SK-N-SH treated with all-trans-retinoic acid at 6 μM for 48 hours (cell line): Measurements from ENCODE around the gene RCAN1.

Experiments
- ARNTL ChIP-seq: fragments of 450-650 bp; formaldehyde crosslinking; IDR thresholded peaks from 2 replicates; pipeline ENCODE4 v1.5.0; 2020; ENCODE audit warnings: low read depth, mild to moderate bottlenecking, moderate library complexity, borderline replicate concordance
- BACH2 ChIP-seq: fragments of 250-450 bp; sonication (Bioruptor Pico); IDR thresholded peaks from 2 replicates; pipeline ENCODE4 v1.9.0; 2021; ENCODE audit warnings: mild to moderate bottlenecking, borderline replicate concordance
- ESRRG ChIP-seq: fragments of 250-450 bp; sonication (Bioruptor Pico); IDR thresholded peaks from 2 replicates; pipeline ENCODE4 v1.6.1; 2021; ENCODE audit warnings: mild to moderate bottlenecking
- ISL1 ChIP-seq: fragments of 250-450 bp; sonication (Bioruptor Pico); IDR thresholded peaks from 2 replicates; pipeline ENCODE4 v2.1.2; 2022; ENCODE audit warnings: mild to moderate bottlenecking, moderate library complexity
- OSR1 ChIP-seq: fragments of 250-450 bp; sonication (Bioruptor Pico); IDR thresholded peaks from 2 replicates; pipeline ENCODE4 v1.8.0; 2022; ENCODE audit warnings: moderate library complexity, mild to moderate bottlenecking, inconsistent platforms
- ZC3H10 ChIP-seq: fragments of 250-450 bp; sonication (Bioruptor Pico); IDR thresholded peaks from 2 replicates; pipeline ENCODE4 v1.5.1; 2021; ENCODE audit warnings: mild to moderate bottlenecking, moderate library complexity
- ZNF565 ChIP-seq: fragments of 450-650 bp; formaldehyde crosslinking; conservative IDR thresholded peaks from 2 replicates; pipeline ENCODE4 v1.5.0; 2020; ENCODE audit warnings: low read depth, mild to moderate bottlenecking, moderate library complexity
- ZNF8 ChIP-seq: fragments of 450-650 bp; formaldehyde crosslinking; IDR thresholded peaks from 2 replicates; pipeline ENCODE4 v1.5.0; 2020; ENCODE audit warnings: mild to moderate bottlenecking, moderate library complexity
- TF ChIP-seq, protein P1 (sequence below): fragments of 250-450 bp; sonication (Bioruptor Pico); IDR thresholded peaks from 2 replicates; pipeline ENCODE4 v1.5.0; 2020; ENCODE audit warnings: mild to moderate bottlenecking, moderate library complexity

DNA sequence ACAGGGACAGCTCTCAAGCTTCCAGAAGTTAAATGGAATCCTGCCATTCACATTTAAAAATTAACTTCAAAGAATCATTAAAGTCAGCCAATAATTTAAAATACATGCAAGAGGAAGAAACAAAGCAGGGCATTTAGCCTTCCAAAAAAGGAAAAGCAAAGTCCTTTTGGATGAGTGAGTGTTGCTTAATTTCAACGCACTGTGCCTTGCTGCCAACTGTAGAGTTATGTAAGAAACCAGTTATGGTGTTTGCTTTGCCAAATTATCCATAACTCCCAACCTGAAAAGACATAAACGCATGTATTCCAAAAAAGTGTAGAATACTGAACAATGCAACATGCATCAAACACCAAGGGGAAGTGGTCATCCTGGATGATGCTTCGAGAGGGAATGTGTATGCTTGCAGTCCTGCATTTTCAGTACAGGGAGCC, 86.8 kb downstream of the RCAN1 start:
- TF ChIP-seq OSR1 (CRISPR knock-in tag) = no peak
- TF ChIP-seq BACH2 (CRISPR knock-in tag) = no peak
- TF ChIP-seq ZNF565 = no peak
- TF ChIP-seq ZC3H10 (CRISPR knock-in tag) = no peak
- no peak for TF ChIP-seq ZNF8 (CRISPR knock-in tag)
- no peak for TF ChIP-seq ARNTL
- no peak for TF ChIP-seq ISL1 (CRISPR knock-in tag)
- TF ChIP-seq, protein P1, sequence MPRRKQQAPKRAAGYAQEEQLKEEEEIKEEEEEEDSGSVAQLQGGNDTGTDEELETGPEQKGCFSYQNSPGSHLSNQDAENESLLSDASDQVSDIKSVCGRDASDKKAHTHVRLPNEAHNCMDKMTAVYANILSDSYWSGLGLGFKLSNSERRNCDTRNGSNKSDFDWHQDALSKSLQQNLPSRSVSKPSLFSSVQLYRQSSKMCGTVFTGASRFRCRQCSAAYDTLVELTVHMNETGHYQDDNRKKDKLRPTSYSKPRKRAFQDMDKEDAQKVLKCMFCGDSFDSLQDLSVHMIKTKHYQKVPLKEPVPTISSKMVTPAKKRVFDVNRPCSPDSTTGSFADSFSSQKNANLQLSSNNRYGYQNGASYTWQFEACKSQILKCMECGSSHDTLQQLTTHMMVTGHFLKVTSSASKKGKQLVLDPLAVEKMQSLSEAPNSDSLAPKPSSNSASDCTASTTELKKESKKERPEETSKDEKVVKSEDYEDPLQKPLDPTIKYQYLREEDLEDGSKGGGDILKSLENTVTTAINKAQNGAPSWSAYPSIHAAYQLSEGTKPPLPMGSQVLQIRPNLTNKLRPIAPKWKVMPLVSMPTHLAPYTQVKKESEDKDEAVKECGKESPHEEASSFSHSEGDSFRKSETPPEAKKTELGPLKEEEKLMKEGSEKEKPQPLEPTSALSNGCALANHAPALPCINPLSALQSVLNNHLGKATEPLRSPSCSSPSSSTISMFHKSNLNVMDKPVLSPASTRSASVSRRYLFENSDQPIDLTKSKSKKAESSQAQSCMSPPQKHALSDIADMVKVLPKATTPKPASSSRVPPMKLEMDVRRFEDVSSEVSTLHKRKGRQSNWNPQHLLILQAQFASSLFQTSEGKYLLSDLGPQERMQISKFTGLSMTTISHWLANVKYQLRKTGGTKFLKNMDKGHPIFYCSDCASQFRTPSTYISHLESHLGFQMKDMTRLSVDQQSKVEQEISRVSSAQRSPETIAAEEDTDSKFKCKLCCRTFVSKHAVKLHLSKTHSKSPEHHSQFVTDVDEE (CRISPR knock-in tag) = no peak
- no peak for TF ChIP-seq ESRRG (CRISPR knock-in tag)
